Fibroblast of lung (primary cell): ENCODE measurements around the gene WIPF1. TPM values are rescaled to one million over a fixed set of nuclear protein-coding genes. Genes with fewer than 3 reads are reported as not detected.

Source experiments
- DNase-seq, 2 donors: peaks; one replicate each; pipeline versions ENCODE4 v3.0.0 to v3.0.0-alpha.2; 2010; ENCODE audit warnings: low read depth in 2 of 2
- H2AFZ ChIP-seq: 2 replicates; pipeline ENCODE4 v1.5.1; 2012; ENCODE audit warnings: low read length, control low read depth, inconsistent platforms
- H3K27ac ChIP-seq: 2 replicates; pipeline ENCODE4 v1.5.1; 2011; ENCODE audit warnings: low read length, control low read depth; ENCODE audit not compliant: insufficient read depth
- H3K27me3 ChIP-seq: 2 replicates; pipeline ENCODE4 v1.5.1; 2011; ENCODE audit warnings: mild to moderate bottlenecking, low read length; ENCODE audit not compliant: control insufficient read depth, insufficient read depth
- H3K36me3 ChIP-seq: 2 replicates; pipeline ENCODE4 v1.5.1; 2011; ENCODE audit warnings: low read length; ENCODE audit not compliant: control insufficient read depth, insufficient read depth
- H3K4me1 ChIP-seq: 2 replicates; pipeline ENCODE4 v1.5.1; 2011; ENCODE audit warnings: low read length; ENCODE audit not compliant: control insufficient read depth, insufficient read depth; ENCODE audit errors: extremely low read depth
- H3K4me2 ChIP-seq: 2 replicates; pipeline ENCODE4 v1.5.1; 2011; ENCODE audit warnings: low read length, control low read depth; ENCODE audit not compliant: insufficient read depth; ENCODE audit errors: extremely low read depth
- H3K4me3 ChIP-seq, 4 experiments: fragments of 200-600 bp in 1 of 4; sonication (generic) in 1 of 4; replicated peaks in 1 of 4; 2 replicates each; pipeline ENCODE4 v1.5.1; 2011 to 2016; ENCODE audit warnings: low read length in 4 of 4, low read depth in 3 of 4, mild to moderate bottlenecking in 3 of 4, control low read depth in 2 of 4, inconsistent platforms in 1 of 4, mixed read lengths in 1 of 4; ENCODE audit not compliant: insufficient read depth in 1 of 4; ENCODE audit errors: control extremely low read depth in 1 of 4
- H3K79me2 ChIP-seq: 2 replicates; pipeline ENCODE4 v1.5.1; 2012; ENCODE audit warnings: mild to moderate bottlenecking, low read length, inconsistent platforms; ENCODE audit not compliant: control insufficient read depth, insufficient read depth
- H3K9ac ChIP-seq: 2 replicates; pipeline ENCODE4 v1.5.1; 2011; ENCODE audit warnings: mild to moderate bottlenecking, low read length, control low read depth; ENCODE audit not compliant: insufficient read depth
- H3K9me3 ChIP-seq: 2 replicates; pipeline ENCODE4 v1.5.1; 2012; ENCODE audit warnings: low read depth, low read length; ENCODE audit not compliant: control insufficient read depth, insufficient read depth
- H4K20me1 ChIP-seq: 2 replicates; pipeline ENCODE4 v1.5.1; 2011; ENCODE audit warnings: low read length; ENCODE audit not compliant: control insufficient read depth, insufficient read depth; ENCODE audit errors: extremely low read depth
- EZH2 ChIP-seq: IDR thresholded peaks from 2 replicates; pipeline ENCODE4 v1.5.1; 2012; ENCODE audit warnings: low read length, control low read depth, mild to moderate bottlenecking; ENCODE audit errors: missing control alignments
- polyA plus RNA-seq, 2 donors: library from polyadenylated mRNA; depleted of rRNA in 1 of 2; stranded (reverse) in 1 of 2; unstranded in 1 of 2; fragments of >200 nt; gene quantifications; 2 replicates each; pipeline ENCODE4 v1.2.1, GENCODE V29; 2011 to 2012; ENCODE audit warnings: missing spikeins in 1 of 2
- total RNA-seq: library from RNA; depleted of rRNA; stranded (reverse); fragments of >200 nt; gene quantifications from 2 replicates; pipeline ENCODE4 v1.2.1, GENCODE V29; 2014
- TF ChIP-seq, protein P1 (sequence below), 2 donors: IDR thresholded peaks in 1 of 2; conservative IDR thresholded peaks in 1 of 2; 1 replicate in 1 of 2; 2 replicates in 1 of 2; pipeline ENCODE4 v1.5.1; 2011 to 2012; ENCODE audit warnings: low read length in 2 of 2, control low read depth in 1 of 2, inconsistent platforms in 1 of 2, low read depth in 1 of 2, mild to moderate bottlenecking in 1 of 2

WIPF1 gene
- total and polyA plus RNA-seq, 2 donors (not counting 1 experiment from before 2014, with no cell fraction given), result 10.7 to 23.6 TPM

- no peak overlapping the region for H3K27ac ChIP-seq
- H3K9me3 ChIP-seq, result no peaks in the 10 kb centered on the region
- no peak for DNase-seq
- H3K4me2 ChIP-seq, result no peak overlapping the region
- no peaks in the 10 kb centered on the region for H3K79me2 ChIP-seq
- H2AFZ ChIP-seq, result no peak overlapping the region
- TF ChIP-seq, protein P1, sequence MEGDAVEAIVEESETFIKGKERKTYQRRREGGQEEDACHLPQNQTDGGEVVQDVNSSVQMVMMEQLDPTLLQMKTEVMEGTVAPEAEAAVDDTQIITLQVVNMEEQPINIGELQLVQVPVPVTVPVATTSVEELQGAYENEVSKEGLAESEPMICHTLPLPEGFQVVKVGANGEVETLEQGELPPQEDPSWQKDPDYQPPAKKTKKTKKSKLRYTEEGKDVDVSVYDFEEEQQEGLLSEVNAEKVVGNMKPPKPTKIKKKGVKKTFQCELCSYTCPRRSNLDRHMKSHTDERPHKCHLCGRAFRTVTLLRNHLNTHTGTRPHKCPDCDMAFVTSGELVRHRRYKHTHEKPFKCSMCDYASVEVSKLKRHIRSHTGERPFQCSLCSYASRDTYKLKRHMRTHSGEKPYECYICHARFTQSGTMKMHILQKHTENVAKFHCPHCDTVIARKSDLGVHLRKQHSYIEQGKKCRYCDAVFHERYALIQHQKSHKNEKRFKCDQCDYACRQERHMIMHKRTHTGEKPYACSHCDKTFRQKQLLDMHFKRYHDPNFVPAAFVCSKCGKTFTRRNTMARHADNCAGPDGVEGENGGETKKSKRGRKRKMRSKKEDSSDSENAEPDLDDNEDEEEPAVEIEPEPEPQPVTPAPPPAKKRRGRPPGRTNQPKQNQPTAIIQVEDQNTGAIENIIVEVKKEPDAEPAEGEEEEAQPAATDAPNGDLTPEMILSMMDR (conservative IDR thresholded peaks at IDR 0.05 in 1 of 2, IDR thresholded peaks at IDR 0.05 in 1 of 2; ENCODE audit: low read depth in 1 of 2, low read length in 2 of 2), result no peak
- TF ChIP-seq EZH2, result no peak
- H3K27me3 ChIP-seq, result no peaks in the 10 kb centered on the region
- H3K4me3 ChIP-seq, result no peak overlapping the region
- H3K9ac ChIP-seq, result no peak overlapping the region
- H3K4me1 ChIP-seq, result peaks cover 14% of the 10 kb centered on the region
- no peaks in the 10 kb centered on the region for H3K36me3 ChIP-seq
- H4K20me1 ChIP-seq, result no peaks in the 10 kb centered on the region
These were observed 1.8 kb upstream of the WIPF1 start for GRCh38 chr2:174599310-174599921.

- Histone ChIP-seq H3K27me3 (no peaks in the 10 kb centered on the region), H3K4me2 (peak overlapping the region; percentile 78), H3K79me2 (no peaks in the 10 kb centered on the region), H3K9ac (no peak overlapping the region), H4K20me1 (no peaks in the 10 kb centered on the region), H3K4me3 (no peak overlapping the region), H2AFZ (no peak overlapping the region), H3K36me3 (no peaks in the 10 kb centered on the region), H3K4me1 (peaks cover 20% of the 10 kb centered on the region), H3K27ac (peak overlapping the region; percentile 86), H3K9me3 (no peaks in the 10 kb centered on the region)
- DNase-seq, result no peak
- TF ChIP-seq, protein P1 (conservative IDR thresholded peaks at IDR 0.05 in 1 of 2, IDR thresholded peaks at IDR 0.05 in 1 of 2; ENCODE audit: low read depth in 1 of 2, low read length in 2 of 2), result no peak
These were observed 627 bp downstream of the WIPF1 start for GRCh38 chr2:174597009-174597344.

DNA sequence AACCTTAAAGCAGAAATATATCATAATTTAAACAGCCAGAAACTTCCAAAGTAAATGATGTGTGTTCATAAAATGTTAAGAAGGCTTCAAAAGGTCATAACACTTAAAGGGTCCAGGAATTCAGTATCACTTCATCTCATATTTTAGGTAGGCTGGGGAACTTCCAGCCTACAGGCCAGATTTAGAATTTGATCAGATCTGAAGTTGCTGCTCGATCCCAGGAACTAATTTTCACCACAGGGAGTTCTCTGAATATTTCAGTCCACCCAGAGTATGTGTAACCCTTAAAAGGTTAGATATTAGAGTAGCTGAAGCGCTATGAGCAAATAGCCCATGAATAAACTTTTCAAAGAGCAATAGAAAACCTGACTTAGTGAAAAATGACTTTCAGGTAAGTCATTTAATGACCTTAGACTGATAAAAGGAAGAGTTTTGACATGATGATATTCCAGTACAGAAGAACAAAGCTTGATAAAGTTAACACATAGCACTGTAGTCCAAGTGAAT lies 1.7 kb downstream of the WIPF1 start:
- Histone ChIP-seq H4K20me1 (no peaks in the 10 kb centered on the region), H3K9ac (no peak overlapping the region), H3K9me3 (no peaks in the 10 kb centered on the region), H3K27me3 (no peaks in the 10 kb centered on the region), H3K4me3 (no peak overlapping the region), H3K27ac (no peak overlapping the region), H3K36me3 (no peaks in the 10 kb centered on the region), H3K79me2 (no peaks in the 10 kb centered on the region), H3K4me2 (no peak overlapping the region), H3K4me1 (peaks cover 24% of the 10 kb centered on the region), H2AFZ (no peak overlapping the region)
- peak in 1 of 2 donors; percentile 48 for DNase-seq
- TF ChIP-seq, protein P1 (conservative IDR thresholded peaks at IDR 0.05 in 1 of 2, IDR thresholded peaks at IDR 0.05 in 1 of 2; ENCODE audit: low read depth in 1 of 2, low read length in 2 of 2), result no peak
- no peak for TF ChIP-seq EZH2
